Omental fat pad (tissue), 4 donors: ENCODE data around the gene MOCS1. TPM values are rescaled to one million over a fixed set of nuclear protein-coding genes. Genes with fewer than 3 reads are reported as not detected.

Experiments
- ATAC-seq: fragments of 150-250 bp; one replicate; pipeline ENCODE4 v1.9.1; 2016; ENCODE audit warnings: mild to moderate bottlenecking, moderate library complexity; ENCODE audit not compliant: low FRiP score
- DNase-seq: peaks from one replicate; pipeline ENCODE4 v3.0.0-alpha.2; 2019; ENCODE audit warnings: low spot score
- CTCF ChIP-seq, 3 donors: fragments of 450-650 bp; IDR thresholded peaks; one replicate each; pipeline ENCODE4 v1.5.1; 2016 to 2017; ENCODE audit warnings: antibody characterized with exemption in 3 of 3, mild to moderate bottlenecking in 3 of 3, moderate library complexity in 2 of 3
- total RNA-seq, 4 donors: library from RNA; depleted of rRNA; stranded (reverse); fragments of >200 nt; gene quantifications; one replicate each; pipeline ENCODE4 v1.1.0, GENCODE V29; 2016

The MOCS1 gene
- total RNA-seq, 4 donors from 2014 or later = 55.1 to 90.1 (median 62.6) TPM

- no peak for TF ChIP-seq CTCF (IDR thresholded peaks at IDR 0.05)
- no peak for ATAC-seq
- no peak for DNase-seq
These were observed 66.7 kb downstream of the MOCS1 start for GRCh38 chr6:39867592-39867991.

DNA sequence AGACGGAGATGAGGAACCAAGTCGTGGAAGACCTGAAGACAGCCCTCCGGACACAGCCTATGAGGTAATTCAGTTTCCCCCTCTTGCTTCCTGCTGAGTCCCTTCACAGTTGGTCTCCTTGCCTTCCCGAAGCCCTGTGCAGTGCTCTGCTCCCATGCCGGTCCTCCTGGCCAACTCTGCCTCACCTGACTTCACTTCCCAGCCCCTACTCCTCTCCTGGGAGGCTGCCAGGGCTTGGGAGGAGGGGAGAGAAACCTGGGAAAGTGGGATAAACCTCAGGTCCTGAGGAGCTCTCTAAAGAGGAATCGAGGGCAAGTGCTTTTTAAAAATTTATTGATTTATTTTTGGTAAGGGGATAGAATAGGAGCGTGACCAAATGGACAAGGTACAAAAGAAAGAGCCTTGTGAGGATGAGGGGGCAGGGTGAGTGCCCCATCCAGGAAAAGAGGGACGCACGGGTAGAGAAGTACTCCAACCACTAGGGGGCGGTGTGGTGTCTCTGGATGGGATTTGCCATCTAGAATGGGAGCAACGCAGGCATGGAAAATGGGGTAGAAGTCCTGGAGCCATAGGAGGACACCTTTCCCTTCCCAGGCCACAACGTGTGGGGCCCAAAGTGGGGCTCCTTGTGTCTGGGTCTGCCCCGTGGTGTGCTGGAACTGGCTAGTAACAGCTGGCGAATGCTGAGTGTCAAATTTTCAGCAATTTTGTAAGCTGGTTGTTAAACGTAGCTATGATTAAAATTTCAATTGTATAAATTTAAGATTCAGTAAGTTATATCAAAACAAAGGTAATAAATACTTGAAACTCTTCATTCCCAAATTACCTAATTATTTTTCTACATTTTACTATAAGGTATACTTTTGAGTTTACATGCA is 69.0 kb downstream of the MOCS1 start:
- peak; percentile 78 for DNase-seq

DNA sequence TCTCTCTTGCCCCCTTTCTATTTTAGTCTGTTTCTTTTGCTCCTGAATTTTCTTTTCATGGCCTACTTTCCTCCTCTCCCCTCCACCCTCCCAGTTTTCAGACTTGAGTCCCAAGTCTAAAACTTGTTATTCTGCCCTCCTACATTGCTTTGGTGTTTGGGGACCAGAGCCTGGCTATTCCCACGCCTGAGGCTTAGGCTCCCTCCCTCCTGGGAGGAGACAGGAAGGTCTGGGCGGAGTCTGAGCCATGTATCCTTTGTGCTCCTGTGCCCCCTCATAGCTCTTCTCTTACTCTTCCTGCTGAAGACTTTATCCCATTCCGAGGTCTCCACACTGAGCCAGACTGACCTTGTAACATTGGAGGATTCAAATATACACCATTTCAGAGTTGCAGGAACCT is 72.6 kb downstream of the MOCS1 start:
- DNase-seq (no peak), ATAC-seq (no peak)
- no peak for TF ChIP-seq CTCF (IDR thresholded peaks at IDR 0.05)

More for the DNA sequence above, 69.0 kb downstream of the MOCS1 start:
- no peak for TF ChIP-seq CTCF (IDR thresholded peaks at IDR 0.05)
- ATAC-seq = no peak

- DNase-seq = no peak
- TF ChIP-seq CTCF (IDR thresholded peaks at IDR 0.05) = no peak
- no peak for ATAC-seq
These were observed 75.2 kb downstream of the MOCS1 start for GRCh38 chr6:39859025-39859424.

GRCh38 chr6:39855356-39855995 is 78.8 kb downstream of the MOCS1 start:
- no peak for TF ChIP-seq CTCF (IDR thresholded peaks at IDR 0.05)
- no peak for DNase-seq
- ATAC-seq = no peak

Other genes starting within 250 kb of the MOCS1 start
- gene KIF6, start 209.1 kb downstream of the MOCS1 start, total RNA-seq = under 1 TPM in 2 of 4 donors, not detected in 2; 0.19 to 0.38 TPM
- gene DAAM2, start 142.1 kb downstream of the MOCS1 start, total RNA-seq = 100 to 1,000 TPM in 1 of 4 donors, 10 to 100 TPM in 3; 36.5 to 154 (median 54.1) TPM